Activated CD8-positive, alpha-beta memory T cell treated with anti-CD3 and anti-CD28 coated beads for 48 hours (primary cell): ENCODE data around the gene CCDC142.
"Not testable (repeated sequence)": the region's sequence is repeated elsewhere in the genome, so short reads cannot be mapped to it uniquely, and the experiment has no call there.

Experiments
- DNase-seq, 3 experiments: peaks; one replicate each; pipeline ENCODE4 v3.0.0-alpha.2; 2020; ENCODE audit warnings: low read depth in 2 of 3, low spot score in 2 of 3

CCDC142 gene

GRCh38 chr2:74442483-74443297, 40.1 kb downstream of the CCDC142 start:
- DNase-seq: not testable (repeated sequence)

- no peak for DNase-seq
These were observed 40.9 kb downstream of the CCDC142 start, which contains the start of gene RTKN for GRCh38 chr2:74441690-74442482. Gene RTKN (minus strand): TSS chr2:74441937. CDS start chr2:74441816, 121 bp downstream.

GRCh38 chr2:74441170-74441689, 41.6 kb downstream of the CCDC142 start:
- DNase-seq: no peak

GRCh38 chr2:74440378-74441169, 42.2 kb downstream of the CCDC142 start:
- DNase-seq: no peak

GRCh38 chr2:74439803-74440377, 42.9 kb downstream of the CCDC142 start:
- DNase-seq: no peak

GRCh38 chr2:74439373-74439772, 43.4 kb downstream of the CCDC142 start:
- DNase-seq: no peak

- DNase-seq: no peak
These were observed 44.5 kb downstream of the CCDC142 start for GRCh38 chr2:74438248-74438647.

GRCh38 chr2:74436848-74437695, 45.7 kb downstream of the CCDC142 start:
- DNase-seq: no peak

- DNase-seq: no peak
These were observed 46.5 kb downstream of the CCDC142 start for GRCh38 chr2:74436111-74436805.

- no peak for DNase-seq
These were observed 52.3 kb downstream of the CCDC142 start for GRCh38 chr2:74430502-74430901.

- DNase-seq: no peak
These were observed 53.0 kb downstream of the CCDC142 start for GRCh38 chr2:74429487-74430451.

- no peak for DNase-seq
These were observed 54.1 kb downstream of the CCDC142 start for GRCh38 chr2:74428675-74429074.

GRCh38 chr2:74427551-74427950, 55.2 kb downstream of the CCDC142 start:
- DNase-seq: no peak

GRCh38 chr2:74426181-74426758, 56.5 kb downstream of the CCDC142 start:
- DNase-seq: no peak

GRCh38 chr2:74425523-74425922, 57.3 kb downstream of the CCDC142 start:
- DNase-seq: no peak

- no peak for DNase-seq
These were observed 57.8 kb downstream of the CCDC142 start for GRCh38 chr2:74424995-74425406.

GRCh38 chr2:74424139-74424992, 58.4 kb downstream of the CCDC142 start:
- DNase-seq: no peak
